HFF-Myc (cell line): ENCODE data around the gene LMTK2.

ENCODE experiments used
- DNase-seq: peaks from one replicate; pipeline ENCODE4 v3.0.0-alpha.2; 2011; ENCODE audit warnings: low read depth; ENCODE audit errors: extremely low read depth
- H3K4me3 ChIP-seq: replicated peaks from 2 replicates; pipeline ENCODE4 v1.5.1; 2011; ENCODE audit warnings: low read depth, mild to moderate bottlenecking, control low read depth, low read length
- TF ChIP-seq, protein P1 (sequence below): IDR thresholded peaks from 2 replicates; pipeline ENCODE4 v1.5.1; 2012; ENCODE audit warnings: mild to moderate bottlenecking, low read depth, low read length, control low read depth; ENCODE audit errors: missing control alignments

The LMTK2 gene

DNA sequence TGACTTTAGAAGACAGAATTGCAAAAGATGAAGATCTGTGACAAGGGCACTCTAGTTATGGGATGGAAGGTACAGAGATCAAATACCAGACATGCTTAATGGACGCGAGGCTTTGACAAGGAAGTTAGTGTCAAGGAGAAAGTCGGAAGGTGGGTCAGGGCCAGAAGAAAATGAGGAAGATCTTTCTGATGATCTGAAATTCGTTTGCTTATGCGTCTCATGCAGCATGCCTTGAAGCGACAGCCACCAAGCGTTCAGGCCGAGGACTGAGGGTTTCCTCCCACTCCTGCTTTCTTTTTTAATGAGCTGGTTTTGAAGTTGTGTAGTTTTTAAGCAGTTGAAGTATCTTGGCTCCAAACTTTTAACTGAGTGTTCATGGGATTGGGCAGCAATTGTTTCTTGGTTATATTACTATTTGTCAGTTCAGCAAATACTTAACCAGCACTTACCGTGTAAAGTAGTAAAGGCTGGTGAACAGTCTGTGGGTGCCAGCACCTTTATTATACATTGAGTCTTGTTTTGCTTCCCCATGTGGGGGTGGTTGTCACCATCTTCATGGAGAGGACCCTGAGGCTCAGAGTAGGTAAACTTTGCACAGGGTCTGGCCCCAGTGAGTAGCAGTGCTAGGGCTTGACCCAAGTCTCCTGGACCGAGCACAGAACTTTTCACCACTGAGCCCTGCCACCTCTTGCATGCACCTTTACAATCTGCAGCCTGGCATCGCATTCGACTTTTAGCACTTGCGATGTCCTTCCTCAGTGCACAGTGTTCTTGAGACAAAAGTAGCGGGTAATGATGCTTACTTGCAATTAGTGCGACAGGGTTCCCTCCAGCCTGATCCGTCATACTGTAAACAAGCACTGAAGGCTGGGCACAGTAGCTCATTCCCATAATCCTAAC is 90.3 kb downstream of the LMTK2 start:
- no peak for DNase-seq

DNA sequence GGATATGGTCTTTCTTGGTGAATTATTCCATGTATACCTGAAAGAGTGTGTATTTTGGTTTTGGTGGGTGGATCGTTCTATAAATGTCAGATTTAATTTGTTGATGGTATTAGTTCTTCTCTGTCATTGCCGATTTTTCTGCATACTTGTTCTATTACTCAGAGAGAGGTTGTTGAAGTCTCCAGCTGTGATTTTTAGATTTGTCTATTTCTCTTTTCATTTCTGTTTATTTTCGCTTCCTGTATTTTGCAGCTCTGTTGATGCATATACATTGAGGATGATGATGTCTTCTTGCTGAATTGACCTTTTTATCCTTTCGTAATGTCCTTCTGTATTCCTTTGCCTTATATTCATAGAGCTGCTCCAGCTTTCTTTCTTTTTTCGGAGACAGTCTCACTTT is 92.5 kb downstream of the LMTK2 start:
- no peak for DNase-seq
- TF ChIP-seq, protein P1, sequence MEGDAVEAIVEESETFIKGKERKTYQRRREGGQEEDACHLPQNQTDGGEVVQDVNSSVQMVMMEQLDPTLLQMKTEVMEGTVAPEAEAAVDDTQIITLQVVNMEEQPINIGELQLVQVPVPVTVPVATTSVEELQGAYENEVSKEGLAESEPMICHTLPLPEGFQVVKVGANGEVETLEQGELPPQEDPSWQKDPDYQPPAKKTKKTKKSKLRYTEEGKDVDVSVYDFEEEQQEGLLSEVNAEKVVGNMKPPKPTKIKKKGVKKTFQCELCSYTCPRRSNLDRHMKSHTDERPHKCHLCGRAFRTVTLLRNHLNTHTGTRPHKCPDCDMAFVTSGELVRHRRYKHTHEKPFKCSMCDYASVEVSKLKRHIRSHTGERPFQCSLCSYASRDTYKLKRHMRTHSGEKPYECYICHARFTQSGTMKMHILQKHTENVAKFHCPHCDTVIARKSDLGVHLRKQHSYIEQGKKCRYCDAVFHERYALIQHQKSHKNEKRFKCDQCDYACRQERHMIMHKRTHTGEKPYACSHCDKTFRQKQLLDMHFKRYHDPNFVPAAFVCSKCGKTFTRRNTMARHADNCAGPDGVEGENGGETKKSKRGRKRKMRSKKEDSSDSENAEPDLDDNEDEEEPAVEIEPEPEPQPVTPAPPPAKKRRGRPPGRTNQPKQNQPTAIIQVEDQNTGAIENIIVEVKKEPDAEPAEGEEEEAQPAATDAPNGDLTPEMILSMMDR, result no peak
- no peak overlapping the region for H3K4me3 ChIP-seq

More for the DNA sequence above, 90.3 kb downstream of the LMTK2 start:
- H3K4me3 ChIP-seq, result no peak overlapping the region
- TF ChIP-seq, protein P1, result no peak

DNA sequence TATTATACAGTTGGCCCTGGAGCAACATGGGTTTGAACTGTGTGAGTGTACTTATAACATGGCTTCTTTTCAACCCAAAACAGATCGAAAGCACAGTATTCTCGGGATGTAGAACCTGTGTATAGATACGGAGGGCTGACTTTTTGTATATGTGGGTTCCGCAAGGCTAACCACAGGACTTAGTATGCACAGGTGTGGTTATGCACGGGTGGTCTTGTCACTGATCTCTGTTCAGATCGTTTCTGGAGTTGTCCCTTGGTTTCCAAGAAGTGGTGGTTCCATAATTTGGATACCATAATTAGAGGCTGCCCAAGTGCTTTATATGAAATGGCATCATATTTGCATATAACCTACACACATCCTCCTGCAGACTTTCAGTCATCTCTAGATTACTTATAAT is 93.7 kb downstream of the LMTK2 start:
- H3K4me3 ChIP-seq, result no peak overlapping the region
- TF ChIP-seq, protein P1, result no peak
- DNase-seq, result no peak

DNA sequence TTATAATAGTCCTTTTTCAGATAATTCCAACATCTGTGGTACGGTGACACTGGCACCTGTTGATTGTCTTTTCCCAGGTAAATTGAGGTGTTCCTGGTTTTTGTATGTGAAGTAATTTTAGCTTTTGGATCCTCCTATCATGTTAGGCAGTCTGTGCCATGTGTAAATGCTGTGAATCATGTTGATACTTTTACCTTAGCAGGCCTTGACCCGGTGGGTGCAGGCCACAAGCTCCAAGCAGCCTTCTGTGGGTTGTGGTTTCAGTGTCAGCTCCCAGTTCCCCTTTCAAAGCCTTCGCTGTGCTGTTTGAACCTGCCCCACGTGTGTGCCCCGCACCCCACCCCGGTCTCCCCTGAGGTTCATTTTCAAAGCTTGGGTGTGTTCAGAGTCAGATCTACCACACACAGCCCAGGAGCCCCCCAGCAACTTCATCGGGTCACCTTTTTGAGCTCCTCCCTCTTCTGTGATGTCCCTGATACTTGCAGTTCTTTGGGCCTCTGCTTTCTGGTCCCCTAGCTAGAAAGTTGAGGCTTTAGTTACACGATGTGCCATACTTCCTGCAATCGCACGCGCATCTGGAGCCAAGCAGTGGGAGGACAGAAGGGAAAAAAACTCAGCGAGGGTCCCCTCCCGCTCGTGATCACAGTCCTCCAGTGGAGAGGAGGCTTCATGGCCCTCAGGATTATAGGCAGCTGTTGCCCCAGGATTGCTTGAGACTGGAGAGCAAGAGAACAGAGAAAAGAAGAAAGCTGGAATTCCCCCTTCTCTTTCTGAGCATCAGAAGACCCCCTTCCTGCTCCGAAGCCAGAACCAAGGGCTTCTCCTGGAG is 95.9 kb downstream of the LMTK2 start:
- H3K4me3 ChIP-seq, result no peak overlapping the region
- DNase-seq, result no peak
- TF ChIP-seq, protein P1, result no peak

DNA sequence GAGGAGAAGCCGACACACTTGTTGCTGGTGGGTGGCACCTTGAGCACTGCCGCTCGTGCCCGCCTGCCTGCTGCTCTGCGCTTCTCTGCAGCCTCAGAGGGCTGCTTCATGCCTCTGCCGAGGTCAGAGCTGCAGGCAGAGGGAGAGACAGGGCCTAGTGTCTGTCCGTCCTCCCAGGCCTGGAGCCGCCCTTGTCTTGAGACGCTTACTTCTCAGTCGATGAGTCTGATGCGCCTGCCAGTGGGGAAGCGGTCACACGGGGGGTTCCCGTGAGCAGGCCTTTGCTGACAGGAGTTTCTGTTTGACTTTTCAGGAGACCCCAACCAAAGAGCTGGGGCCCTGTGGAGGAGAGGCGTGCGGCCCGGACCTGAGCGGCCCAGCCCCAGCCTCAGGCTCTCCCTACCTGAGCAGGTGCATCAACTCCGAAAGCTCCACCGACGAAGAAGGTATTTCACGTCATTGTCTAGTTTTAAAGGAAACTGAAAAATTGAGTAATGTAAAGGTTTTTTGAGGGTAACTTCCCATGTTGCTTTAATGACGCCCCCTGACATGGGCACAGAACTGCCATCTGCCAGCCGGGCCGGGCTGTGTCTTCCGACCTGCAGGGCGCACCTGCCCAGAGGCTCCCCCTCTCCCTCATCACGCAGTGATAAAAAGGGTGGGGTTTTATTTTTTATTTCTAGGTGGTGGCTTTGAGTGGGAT is 96.8 kb downstream of the LMTK2 start:
- TF ChIP-seq, protein P1, result no peak
- no peak overlapping the region for H3K4me3 ChIP-seq
- DNase-seq, result no peak

DNA sequence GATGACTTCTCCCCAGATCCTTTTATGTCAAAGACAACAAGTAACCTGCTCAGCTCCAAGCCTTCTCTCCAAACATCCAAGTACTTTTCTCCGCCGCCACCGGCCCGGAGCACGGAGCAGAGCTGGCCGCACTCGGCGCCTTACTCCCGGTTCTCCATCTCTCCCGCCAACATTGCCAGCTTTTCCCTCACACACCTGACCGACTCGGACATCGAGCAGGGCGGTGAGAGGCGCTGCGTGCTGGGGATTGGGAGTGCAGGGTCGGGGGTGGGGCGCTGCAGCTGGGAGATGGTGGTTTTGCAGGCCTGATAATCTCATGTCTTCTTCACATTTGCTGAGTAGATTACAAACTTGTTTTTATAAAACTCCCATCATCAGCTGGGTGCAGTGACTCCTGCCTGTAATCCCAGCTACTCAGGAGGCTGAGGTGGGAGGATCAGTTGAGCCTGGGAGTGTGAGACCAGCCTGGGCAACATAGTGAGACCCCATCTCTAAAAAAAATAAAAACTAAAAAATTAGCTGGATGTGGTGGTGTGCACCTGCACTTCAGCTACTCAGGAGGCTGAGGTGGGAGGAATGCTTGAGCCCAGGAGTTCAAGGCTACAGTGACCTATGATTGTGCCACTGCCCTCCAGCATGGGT is 97.4 kb downstream of the LMTK2 start:
- no peak overlapping the region for H3K4me3 ChIP-seq
- DNase-seq, result no peak
- TF ChIP-seq, protein P1, result no peak
